HG02870 (cell line): ENCODE data around the gene FAHD2A.
A peak's percentile ranks its signal among the peaks of the same experiment; 100 is the strongest.
"Not testable (repeated sequence)": the region's sequence is repeated elsewhere in the genome, so short reads cannot be mapped to it uniquely, and the experiment has no call there.

ENCODE experiments used
- ATAC-seq: cut with Tn5 transposase; IDR thresholded peaks from one replicate; pipeline ENCODE4 v1.9.1; 2021; ENCODE audit warnings: mild to moderate bottlenecking, moderate library complexity; ENCODE audit not compliant: unreplicated experiment

The FAHD2A gene

DNA sequence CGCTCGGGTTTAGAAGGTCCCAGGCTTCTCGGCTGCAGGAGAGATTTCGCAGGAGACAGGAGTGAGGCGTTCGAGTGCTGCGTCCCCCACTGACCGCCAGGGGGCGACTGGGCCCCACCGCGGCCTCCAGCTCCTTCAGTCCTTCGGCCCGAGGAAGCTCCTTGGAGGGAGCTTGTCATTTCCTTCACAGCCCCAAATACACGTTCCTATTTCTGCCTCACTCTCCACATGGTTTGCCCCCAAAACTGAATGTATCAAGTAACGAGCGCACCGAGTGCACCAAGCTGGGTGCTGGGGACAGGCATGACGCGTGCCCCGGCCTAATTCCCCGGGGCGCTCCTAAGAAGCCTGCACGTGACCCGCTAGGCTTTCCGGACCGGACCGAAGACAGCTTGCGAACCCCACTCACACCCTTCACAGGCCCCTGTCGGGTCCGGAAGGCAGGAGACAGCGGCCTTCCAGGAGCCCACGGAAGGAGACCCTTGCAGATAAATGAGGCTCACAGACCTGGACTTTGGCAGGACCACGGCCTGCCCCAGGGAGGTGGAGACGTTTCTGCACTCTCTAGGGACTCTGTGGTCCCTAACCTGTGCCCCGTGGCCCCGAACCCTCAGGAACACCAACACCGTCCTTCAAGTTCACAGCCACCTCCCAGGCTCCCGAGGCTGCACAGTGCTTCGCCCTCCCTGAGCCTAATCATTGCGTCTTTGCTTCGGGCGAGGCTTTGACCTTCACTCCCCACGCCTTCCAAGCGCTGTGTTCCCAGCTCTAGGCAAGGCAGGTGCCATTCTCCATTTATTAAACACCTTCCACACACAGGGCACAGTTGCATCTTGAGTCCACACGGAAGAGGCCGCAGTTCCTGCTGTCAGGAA is 13.0 kb upstream of the FAHD2A start:
- no peak for ATAC-seq

DNA sequence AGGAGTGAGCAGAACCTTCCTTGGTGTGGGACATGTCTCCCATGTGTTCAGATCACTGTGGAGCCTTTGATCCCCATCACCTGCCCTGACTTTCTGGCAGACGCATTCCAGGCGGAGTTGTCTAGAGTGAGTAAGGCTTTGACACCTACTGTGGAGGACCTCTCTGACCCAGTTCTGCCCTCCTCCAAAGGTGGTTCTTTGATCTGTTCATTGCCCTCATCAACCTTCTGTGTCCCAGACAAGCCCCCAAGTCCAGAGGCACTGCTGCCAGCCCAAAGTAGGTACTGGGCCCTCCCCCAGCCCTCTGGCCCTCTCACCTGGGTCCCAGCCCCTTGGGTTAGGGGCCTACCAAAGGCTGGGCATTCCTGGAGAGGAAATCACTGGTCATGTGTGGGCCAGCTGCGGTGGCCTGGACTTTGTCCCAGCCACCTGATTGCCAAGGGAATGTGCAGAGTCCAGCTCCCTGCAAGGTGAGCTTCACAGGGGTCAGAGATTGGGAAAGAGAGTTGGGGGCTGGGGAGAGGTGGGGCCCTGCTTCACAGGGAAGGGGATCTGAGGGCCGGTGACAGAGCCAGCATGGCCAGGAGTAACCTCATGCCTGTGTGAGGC is 12.1 kb upstream of the FAHD2A start:
- ATAC-seq, result no peak

DNA sequence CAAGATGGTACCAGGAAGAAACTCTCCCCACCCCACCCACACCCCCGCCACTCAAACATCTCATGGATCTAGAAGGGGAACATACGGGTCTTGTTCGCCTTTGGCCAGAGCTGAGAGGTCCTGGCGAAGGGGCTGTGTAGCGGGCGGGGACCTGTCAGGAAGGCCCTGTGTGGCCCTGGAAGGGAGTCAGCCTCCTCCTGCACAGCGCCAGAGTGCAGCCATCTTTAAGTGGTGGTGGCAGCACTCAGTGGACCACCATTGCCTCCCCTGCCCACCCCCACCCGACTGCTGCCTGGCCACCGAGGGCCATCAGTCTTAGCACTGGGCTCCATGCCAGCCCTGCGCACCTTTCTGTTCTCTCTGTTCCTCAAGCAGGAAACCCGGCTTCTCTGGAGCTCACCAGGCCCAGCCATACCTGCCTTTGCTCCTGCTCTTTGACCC is 11.6 kb upstream of the FAHD2A start:
- ATAC-seq, result no peak

DNA sequence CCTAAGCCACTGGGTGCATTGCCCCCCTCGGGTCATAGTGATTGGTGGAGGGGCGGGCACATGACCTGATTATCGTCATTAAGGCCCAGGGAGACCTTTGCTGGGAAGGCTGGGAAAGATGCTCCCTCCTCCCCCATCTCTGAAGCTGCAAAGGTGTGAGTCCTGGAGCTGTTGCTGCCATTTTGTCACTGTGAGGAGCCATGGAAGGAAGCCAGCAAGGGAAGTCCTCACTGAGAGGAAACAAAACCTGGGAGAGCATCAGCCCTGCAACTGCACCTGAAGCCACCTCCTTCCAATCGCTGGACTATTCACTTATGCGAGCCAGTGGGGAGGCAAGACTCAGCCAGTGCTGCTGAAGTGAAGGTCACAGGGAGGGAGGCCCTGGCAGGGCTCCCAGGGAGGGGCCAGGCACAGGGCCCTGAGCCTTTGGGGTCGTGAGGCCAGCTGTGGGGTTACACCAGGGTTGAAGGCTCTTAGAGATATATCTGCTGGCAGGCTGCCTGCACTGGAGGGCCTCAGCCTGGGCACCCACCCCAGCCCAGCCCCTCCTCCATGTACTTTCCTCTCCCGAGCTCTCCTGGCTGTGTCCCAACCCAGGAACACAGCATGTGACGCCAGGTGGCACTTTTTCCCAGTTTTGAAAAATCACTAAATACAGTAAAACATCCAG is 10.7 kb upstream of the FAHD2A start:
- ATAC-seq, result no peak

DNA sequence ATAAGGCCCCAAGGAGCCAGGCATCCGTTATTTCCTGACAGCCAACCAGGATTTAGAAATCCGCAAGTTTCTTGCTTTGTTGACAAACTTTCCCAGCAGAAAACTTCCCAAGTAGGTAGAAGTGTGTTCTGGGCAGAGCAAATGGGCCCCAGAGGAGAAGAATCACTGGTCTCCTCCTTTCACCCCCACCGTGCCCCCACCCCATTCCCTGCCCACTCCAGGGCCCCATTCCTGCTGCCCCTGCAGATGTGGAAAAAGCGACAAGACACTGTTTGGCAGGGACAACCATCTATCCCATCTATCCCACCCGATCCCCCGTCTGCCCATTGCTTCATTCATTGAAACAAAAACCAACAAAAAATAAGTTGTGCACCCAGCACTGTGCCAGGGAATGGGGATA is 10.2 kb upstream of the FAHD2A start:
- no peak for ATAC-seq

DNA sequence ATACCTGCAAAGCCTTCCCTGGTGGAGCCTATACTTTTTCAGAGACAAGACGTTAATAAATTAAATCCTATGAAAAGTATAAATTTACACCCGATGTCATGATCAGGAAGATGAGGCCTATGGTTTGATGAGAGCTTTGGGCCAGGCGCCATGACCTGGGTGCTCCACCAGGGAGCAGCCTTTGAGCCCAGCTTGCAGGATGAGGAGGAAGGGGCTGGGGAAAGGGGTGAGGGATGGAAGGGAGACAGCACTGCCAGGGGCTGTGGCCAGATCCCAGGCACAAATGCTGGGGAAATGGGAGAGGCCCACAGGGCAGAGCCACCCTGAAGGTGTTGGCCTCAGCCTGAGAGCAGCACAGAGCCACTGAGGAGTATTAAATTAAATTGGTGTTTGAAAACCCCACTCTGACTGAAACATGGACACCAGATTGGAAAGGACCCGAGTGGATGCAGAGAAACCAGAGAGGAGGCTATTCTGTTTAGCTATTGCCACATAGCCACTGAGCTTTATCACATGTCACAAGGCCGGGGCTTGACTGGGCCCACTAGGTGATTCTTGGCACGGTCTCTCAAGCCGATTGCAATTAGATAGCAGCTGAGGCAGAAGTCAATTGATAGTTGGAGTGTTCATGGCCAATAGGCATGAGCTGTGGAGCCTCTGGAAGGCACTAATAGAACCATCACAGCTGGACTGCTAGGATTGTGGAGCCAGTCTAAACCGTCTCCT is 9.6 kb upstream of the FAHD2A start:
- ATAC-seq, result no peak

DNA sequence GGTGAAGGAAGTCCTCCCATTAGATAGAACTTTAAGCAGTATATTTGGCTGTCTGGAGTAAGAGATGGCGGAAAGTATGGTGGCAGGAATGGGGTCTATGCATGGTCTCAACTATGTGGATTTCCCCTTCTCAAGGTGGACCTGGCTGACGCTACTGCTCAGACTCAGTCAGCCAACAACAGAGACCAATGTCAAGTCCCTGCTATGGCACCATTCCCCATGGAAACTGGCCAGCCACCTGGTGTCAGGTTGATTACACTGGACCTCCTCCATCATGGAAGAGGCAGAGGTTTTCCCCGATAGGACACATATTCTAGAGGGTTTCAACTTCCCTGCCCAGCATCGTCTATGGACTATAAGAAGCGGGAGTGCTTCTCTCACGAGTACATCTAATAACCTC is 8.6 kb upstream of the FAHD2A start:
- ATAC-seq, result no peak

DNA sequence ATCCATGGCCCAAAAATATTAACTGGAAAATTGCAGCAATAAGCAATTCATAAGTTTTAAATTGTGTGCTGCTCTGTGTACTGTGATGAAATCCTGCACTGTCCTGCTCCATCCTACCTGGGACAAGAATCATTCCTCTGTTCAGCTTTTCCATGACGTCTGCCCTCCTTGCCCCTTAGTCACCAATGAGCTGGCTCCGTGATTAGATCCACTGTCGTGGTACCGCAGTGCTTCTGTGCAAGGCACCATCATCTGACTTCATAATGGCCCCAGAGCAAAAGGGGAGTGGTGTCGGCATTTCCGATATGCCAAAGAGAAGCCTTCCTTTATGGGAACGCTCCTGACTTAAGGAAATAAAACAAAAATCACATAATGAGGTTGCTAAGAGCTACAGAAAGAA is 3.4 kb upstream of the FAHD2A start:
- ATAC-seq, result no peak

DNA sequence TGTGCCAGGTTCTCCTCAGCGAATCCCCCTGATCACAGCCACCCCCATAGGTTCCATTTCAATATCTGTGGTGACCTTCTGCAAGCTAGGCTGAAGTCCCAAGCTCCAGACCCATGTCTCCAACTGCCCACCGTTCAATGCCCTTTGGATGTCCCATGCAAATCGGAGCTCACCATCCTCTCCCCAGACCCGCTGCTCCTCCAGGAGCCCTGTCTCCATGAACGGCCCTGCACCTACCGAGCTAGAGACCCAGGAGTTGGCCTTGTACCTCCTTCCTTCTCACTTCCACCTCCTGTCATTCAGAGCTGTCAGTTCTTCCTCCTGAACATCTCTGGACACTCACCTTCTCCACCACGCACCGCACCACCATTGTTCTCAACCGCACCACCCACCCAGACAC is 1.0 kb upstream of the FAHD2A start:
- no peak for ATAC-seq

DNA sequence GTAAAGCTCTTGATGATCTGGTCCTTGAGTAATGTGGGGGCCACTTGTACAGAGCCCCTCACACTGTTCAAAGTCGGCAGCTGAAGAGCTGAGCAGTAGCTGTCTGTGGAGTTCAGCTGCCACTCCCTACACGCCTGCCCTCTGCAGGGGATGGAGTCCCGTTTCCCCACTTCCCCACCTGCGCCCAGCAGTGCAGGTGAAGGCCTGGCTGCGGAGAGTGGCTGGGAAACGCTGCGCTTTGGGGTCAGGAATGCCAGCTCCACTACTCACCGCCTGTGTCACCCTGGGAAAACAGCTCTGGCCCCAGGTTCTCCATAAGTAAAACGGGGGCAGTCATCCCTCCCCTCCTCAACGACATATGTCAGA is 521 bp upstream of the FAHD2A start:
- ATAC-seq, result peak; percentile 18

DNA sequence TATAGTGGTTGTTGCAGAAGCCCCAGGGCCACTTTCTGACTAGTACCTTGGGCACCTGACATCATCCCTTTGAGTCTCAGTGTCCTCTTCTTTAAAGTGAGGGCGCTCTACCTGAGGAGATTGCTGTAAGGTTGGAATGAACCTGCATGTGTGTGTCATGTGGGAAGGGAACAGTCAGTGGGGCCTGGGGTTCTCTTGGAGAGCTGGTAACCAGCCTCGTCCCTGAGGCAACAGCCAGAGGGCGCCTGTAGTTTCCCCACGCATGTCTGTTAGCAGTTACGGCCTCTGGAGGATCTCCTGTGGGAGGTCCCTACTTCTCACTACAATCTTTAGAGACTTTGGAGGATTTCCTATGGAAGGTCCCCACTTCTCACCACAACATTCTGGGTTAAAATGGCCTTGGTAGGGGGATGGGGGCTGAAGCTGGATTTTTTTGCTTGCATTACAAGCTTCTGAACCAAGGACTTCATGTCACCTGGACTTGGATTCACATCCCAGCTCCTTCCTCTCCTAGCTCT is 755 bp downstream of the FAHD2A start:
- ATAC-seq, result peak; percentile 35

DNA sequence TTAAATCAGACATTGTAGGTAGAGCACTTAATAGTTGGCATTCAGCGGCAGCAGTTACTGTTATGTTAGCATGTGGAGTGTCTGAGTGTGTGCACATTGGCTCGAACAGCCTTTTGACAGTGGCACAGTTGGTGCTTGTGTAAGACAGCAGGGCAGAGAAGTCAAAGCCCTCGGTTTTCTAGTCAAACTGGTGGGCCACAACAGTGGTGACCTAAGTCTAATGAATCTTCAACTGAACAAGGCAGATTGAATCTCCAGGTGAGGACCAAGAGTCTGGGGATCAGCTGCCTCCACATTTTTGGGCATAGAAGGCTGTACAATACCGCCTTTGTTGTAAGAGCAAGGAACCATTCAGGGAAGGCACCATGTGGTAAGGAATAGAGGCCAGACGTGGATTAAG is 1.3 kb downstream of the FAHD2A start:
- not testable (repeated sequence) for ATAC-seq

DNA sequence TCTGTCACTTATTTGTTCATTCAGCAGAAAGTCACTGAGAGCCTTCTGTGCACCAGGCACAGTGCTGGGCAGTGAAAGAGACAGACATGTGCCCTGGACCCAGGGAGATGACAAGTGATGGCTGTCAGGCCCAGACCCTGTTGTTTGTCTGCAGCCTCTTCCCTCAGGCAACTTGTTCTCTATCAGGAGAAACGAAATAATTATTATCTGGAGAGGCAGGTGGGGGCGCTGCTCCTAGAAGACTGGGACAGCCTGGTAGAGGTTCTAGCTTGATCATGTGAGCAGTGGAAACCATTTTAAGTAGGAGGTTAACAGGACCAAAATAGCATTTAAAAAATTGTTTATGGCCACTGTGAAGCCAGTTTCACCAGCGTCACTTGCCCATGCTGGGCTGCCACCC is 2.2 kb downstream of the FAHD2A start:
- ATAC-seq, result not testable (repeated sequence)

DNA sequence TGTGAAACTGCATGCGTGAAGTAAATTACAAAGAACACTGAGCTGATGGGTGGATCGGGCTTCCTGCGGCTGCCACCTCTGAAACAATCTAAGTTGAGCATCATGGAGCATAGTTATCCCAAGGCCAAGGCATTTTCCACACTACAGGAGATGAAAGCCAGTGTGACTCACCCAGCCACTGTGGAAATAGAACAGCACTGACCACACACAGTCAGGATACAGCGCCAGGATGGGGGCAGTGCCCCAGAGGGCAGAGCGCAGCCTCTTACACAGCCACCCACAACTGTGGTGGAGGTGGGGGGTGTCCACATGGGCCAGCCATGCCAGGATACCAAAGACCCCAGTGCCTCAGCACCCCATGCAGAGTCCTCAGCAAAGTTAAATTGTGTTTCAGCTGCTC is 8.7 kb downstream of the FAHD2A start:
- not testable (repeated sequence) for ATAC-seq

DNA sequence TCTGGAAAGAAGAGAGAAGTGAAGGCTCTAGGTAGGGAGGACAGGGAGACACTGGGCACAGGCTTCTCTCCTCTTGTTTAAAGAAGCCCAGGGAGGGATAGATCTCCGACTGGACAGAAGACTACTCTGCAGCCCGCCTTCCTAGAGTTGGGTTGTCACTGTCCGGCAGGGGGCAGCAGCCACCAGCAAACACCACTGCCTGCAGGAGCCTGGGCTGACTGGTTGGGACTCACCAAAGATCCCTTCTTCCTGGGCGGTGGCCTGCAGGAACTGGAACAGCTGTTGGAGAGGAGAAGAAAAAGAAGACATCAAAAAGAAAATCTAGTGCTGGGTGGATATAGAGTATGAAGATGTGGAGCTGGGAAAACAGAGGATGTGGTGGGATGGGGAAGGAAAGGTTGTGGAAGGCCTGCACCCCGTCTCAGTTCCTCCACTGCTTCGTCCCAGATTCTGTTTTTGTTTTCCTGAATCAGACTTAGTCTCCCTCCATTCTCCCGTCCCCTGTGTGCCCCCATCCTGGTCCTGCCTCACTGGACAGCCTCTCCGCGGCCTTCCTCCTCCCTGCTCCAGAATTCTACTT is 11.6 kb downstream of the FAHD2A start:
- peak; percentile 79 for ATAC-seq

DNA sequence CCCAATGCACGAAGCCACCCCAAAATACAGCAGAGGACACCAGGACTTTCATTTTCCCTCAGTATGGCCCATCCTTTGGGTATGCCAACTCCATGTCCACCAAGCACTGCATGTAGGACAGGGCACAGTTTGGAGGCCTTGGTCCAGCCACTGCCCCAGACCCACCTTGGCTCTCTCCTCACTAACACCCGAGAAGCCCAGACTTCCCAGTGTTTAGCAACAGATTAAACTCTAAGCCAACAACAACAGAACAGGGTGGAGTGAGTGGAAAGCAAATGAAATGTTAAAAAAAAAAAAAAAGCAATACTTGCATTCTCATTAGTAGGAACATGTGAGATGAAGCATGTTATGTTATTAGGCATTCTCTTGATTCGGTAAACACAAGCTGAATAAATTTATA is 12.6 kb downstream of the FAHD2A start:
- ATAC-seq, result not testable (repeated sequence)

DNA sequence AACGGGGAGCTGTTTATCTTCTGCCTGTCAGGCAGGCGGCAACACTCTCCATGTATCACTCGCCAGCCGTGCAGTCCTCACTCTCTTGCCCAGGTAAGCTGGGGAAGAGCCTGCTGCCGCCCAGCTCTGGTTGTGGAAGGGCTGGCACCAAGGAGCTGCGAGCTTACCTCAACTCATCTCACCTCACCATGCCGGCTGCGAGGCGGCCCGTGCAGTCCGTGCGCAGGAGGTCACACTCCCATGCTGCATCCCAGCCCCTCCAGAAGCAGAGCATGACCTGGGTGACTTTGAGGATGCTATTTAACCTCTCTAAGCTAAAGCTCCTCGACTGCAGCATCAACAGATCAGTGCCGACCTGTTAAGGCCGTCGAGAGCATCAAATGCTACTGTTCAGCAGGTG is 13.1 kb downstream of the FAHD2A start:
- not testable (repeated sequence) for ATAC-seq

DNA sequence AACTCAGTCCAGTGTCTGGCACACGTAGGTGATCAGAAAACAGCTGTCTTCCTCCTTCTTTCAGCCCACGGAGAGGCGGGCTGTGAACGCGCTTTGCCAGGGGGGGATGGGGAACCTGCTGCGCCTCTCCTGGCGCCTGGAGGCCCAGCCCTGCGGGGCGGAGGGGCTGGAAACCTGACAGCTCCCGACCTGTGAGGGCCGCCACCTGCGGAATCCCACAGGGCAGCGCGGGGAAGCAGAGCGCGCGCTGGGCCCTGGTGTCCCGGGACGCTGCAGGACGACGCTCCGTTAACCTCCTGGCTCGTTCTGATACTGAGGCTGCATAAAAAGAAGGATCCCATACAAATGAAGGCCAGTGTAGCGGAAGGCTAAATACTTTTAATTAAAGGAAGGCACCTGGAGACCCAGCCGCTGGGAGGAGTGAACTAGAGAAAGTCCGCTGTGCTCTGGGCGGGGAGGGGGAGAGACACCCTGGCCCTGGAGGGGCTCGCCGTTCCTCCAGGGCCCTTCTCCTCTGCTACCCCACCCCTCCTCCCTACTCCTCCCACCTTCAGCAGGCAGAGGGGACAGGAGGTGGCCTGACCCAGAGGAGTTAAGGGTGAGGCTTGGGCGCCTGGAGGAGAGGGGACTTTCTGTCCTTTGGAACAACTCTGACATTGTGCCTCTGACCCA is 24.8 kb downstream of the FAHD2A start:
- not testable (repeated sequence) for ATAC-seq

DNA sequence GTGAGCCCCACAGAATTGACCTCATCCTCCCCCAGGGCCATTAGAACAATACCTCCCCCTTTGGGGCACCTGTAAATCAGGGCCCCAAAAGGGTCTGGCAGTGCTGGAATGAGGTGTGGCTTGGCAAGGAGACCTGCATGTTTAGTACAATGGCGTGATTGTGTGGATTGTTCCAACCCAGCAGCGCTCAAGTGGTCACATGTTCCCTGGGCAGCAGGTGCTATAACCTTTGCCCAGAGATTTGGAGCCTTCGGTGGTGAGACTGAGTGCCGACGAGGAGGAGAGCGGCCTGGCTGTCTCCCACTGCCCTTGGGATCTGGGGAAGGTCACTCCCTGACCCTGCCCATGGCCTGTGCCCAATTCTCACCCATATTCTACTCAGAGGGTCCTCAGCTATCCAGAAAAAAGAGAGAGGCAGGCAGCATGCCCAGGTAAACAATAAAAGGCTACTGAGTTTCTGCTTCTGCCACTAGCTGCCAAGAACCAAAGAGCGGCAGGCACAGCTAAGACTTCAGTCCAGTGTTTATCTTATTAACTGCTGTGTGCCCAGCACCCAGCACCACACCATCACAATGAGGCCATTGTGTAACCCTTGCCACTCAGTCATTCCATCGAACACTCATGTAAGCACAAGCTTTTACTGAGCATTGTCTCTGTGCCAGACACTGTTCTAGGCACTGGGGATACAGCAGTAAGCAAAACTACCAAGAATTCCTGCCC is 27.4 kb downstream of the FAHD2A start:
- ATAC-seq, result not testable (repeated sequence)
